ENCODE measurements around the gene SUPT20HL1.
"Not testable (repeated sequence)": the region's sequence is repeated elsewhere in the genome, so short reads cannot be mapped to it uniquely, and the experiment has no call there.

Gene SUPT20HL1

GRCh38 chrX:24380262-24381187 is 20.1 kb downstream of the SUPT20HL1 start:
- no peak for TF ChIP-seq ZNF70 (CRISPR knock-in tag; IDR thresholded peaks at IDR 0.05)
- TF ChIP-seq PATZ1 (CRISPR knock-in tag; IDR thresholded peaks at IDR 0.05; ENCODE audit: borderline replicate concordance): no peak
- TF ChIP-seq ZFP30 (CRISPR knock-in tag; IDR thresholded peaks at IDR 0.05): no peak
- TF ChIP-seq RARB (CRISPR knock-in tag; IDR thresholded peaks at IDR 0.05): no peak
- no peak for TF ChIP-seq GLIS3 (CRISPR knock-in tag; IDR thresholded peaks at IDR 0.05)
- TF ChIP-seq BACH2 (CRISPR knock-in tag; IDR thresholded peaks at IDR 0.05; ENCODE audit: borderline replicate concordance): no peak
- no peak for TF ChIP-seq ZNF565 (CRISPR knock-in tag; conservative IDR thresholded peaks at IDR 0.05; ENCODE audit: low read depth)
- no peak for ATAC-seq

GRCh38 chrX:24382315-24382714 is 21.9 kb downstream of the SUPT20HL1 start:
- not testable (repeated sequence) for ATAC-seq

GRCh38 chrX:24387724-24388123 is 27.3 kb downstream of the SUPT20HL1 start:
- no peak for ATAC-seq
- TF ChIP-seq OSR1 (CRISPR knock-in tag; IDR thresholded peaks at IDR 0.05) (no peak), ISL1 (CRISPR knock-in tag; IDR thresholded peaks at IDR 0.05) (no peak), GLIS3 (CRISPR knock-in tag; IDR thresholded peaks at IDR 0.05) (no peak), ESRRG (CRISPR knock-in tag; IDR thresholded peaks at IDR 0.05) (no peak), RARB (CRISPR knock-in tag; IDR thresholded peaks at IDR 0.05) (no peak), BACH2 (CRISPR knock-in tag; IDR thresholded peaks at IDR 0.05; ENCODE audit: borderline replicate concordance) (no peak), CREB5 (CRISPR knock-in tag; IDR thresholded peaks at IDR 0.05; ENCODE audit: low read depth) (no peak), PPARA (CRISPR knock-in tag; IDR thresholded peaks at IDR 0.05; ENCODE audit: borderline replicate concordance) (no peak), ZFP30 (CRISPR knock-in tag; IDR thresholded peaks at IDR 0.05) (no peak), ZC3H10 (CRISPR knock-in tag; IDR thresholded peaks at IDR 0.05) (no peak), ZNF70 (CRISPR knock-in tag; IDR thresholded peaks at IDR 0.05) (no peak), POU6F1 (CRISPR knock-in tag; IDR thresholded peaks at IDR 0.05; ENCODE audit: borderline replicate concordance, low read depth) (no peak), TSHZ2 (CRISPR knock-in tag; IDR thresholded peaks at IDR 0.05) (no peak), ZNF8 (CRISPR knock-in tag; IDR thresholded peaks at IDR 0.05) (no peak), CSRNP3 (CRISPR knock-in tag; IDR thresholded peaks at IDR 0.05) (no peak), PATZ1 (CRISPR knock-in tag; IDR thresholded peaks at IDR 0.05; ENCODE audit: borderline replicate concordance) (no peak), TCF4 (CRISPR knock-in tag; IDR thresholded peaks at IDR 0.05; ENCODE audit: borderline replicate concordance) (no peak), CSDC2 (CRISPR knock-in tag; IDR thresholded peaks at IDR 0.05) (no peak), SNAI2 (CRISPR knock-in tag; IDR thresholded peaks at IDR 0.05) (no peak), ZNF565 (CRISPR knock-in tag; conservative IDR thresholded peaks at IDR 0.05; ENCODE audit: low read depth) (no peak)
